NCI-H2081 (cell line): Measurements from ENCODE around the gene RGS19.
A peak's percentile ranks its signal among the peaks of the same experiment; 100 is the strongest.
"Not testable (repeated sequence)": the region's sequence is repeated elsewhere in the genome, so short reads cannot be mapped to it uniquely, and the experiment has no call there.

Experiments
- DNase-seq, 2 experiments: peaks; one replicate each; lab custom pipeline; 2025; lab: John Stamatoyannopoulos, UW

The RGS19 gene

DNA sequence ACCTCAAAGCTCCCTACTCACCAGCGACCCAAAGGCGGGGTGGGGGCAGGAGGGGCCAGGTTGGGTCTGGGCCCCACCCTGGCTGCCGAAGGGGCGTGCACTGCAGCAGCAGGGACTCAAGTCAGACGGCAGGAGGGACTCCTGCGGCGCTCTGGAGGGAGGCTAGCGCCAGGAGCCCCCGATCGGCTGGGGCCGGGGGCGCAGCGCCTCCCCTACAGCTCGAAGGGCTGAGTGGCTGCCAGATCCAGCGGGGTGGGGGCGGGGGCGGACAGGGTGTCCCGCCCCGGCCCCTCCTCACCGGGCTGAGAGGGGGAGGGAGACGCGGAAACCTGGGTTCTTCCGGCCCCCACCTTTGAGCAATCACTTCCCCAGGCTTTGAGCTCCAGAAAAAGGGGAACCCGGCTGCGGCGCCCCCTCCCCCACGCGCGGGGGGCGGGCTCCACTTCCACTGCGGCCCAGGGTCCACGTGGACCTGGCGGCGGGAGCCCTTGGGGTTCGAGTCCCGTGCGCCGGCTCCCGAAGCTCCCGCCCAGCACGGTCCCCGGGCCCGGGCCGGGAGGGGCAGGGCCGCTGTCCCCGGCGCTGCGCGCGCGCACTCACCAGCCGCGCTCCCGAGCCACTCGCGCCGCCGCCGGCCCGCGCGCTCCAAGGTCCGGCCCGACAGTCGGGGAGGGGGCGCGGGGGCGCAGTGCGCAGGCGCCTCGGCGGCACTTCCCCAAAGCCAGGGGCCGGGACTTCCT, at the start of gene RGS19:
RGS19 (minus strand) TSS at position 246 of the 740 bp plus-strand sequence. CDS start 2,632 bp downstream, outside the sequence.
- peak; percentile 72 for DNase-seq

- DNase-seq, result not testable (repeated sequence)
These were observed 44.2 kb upstream of the RGS19 start for GRCh38 chr20:64123517-64123916.

- DNase-seq, result not testable (repeated sequence)
These were observed 43.6 kb upstream of the RGS19 start for GRCh38 chr20:64122927-64123326.

DNA sequence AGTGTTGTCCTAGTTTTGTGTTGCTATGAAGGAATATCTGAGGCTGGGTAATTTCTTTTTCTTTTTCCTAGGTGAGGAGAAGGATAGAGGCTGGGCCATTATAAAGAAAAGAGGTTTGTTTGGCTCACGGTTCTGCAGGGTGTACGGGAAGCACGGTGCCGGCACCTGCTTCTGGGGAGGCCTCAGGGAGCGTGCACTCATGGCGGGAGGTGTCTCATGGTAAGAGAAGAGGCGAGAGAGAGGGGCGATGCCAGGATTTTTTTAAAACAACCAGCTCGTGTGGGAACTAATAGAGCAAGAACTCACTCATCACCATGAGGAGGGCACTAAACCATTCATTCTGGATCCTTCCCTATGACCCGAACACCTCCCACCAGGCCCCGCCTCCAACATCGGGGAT, 42.3 kb upstream of the RGS19 start:
- DNase-seq, result no peak

- no peak for DNase-seq
These were observed 40.5 kb upstream of the RGS19 start for GRCh38 chr20:64119681-64120341.

- DNase-seq, result no peak
These were observed 40.0 kb upstream of the RGS19 start for GRCh38 chr20:64119301-64119680.

DNA sequence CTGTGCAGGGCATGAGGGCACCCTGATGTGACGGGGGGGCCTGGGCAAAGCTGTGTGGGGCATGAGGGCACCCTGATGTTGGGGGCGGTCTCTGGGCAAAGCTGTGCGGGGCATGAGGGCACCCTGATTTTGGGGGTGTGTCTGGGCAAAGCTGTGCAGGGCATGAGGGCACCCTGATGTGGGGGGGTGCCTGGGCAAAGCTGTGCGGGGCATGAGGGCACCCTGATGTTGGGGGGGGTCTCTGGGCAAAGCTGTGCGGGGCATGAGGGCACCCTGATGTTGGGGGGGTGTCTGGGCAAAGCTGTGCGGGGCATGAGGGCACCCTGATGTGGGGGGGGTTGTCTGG, 38.1 kb upstream of the RGS19 start:
- not testable (repeated sequence) for DNase-seq

GRCh38 chr20:64116541-64117431, 37.5 kb upstream of the RGS19 start:
- DNase-seq, result no peak

DNA sequence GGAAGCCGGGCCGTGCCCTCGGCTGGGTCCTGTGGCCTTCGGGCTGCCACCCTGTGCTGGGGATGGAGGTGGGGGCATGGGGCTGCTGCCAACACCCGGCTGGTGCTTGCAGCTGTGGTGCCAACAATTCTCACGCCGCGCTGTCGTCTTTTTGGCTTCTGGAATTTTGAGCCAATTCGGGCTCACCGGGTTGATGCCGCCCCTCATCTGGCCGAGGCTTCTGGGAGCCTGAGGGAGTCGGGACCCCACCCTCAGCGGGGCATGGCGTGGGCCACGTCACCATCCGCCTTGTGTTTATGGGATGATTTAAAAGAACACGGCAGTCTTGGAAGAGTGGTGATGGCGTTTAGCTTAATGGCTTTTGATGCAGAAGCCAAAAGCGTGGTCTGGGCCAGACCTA, 36.7 kb upstream of the RGS19 start:
- no peak for DNase-seq

DNA sequence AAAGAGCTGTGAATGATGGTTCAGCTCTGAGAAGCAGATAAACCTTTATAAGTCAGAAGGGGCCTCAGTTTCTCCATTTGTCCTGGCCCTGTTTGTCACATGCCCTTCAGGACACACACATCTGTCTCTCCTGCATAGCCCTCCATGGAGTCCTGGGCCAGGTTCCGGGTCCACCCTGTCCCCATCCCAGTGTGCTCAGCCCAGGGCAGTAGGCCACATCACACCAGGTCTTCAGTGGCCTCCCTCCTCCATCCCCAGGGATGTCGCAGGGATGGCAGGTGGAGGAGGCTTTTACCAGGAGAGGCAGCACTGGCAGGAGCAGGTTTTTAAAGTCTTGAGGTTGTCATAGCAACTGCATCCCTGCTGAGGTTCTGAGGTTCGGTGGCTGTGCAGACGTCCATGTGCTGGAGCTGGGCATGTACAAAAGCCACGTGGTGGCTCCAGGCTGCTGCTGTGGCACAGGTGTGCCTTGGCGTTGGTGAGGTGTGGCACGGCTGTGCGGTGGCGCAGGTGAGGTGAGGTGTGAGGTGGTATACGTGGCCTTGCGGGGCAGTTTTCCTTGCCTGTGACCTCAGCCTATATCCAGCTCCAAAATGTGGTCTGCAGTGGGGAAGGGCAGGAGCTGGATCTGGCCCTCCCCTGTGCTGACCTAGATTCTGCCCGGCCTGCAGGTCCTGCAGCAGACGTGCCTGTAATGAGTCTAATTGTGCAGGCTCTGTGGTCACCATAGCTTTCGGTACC, 36.0 kb upstream of the RGS19 start:
- DNase-seq, result peak in 1 of 2 experiments; percentile 13

DNA sequence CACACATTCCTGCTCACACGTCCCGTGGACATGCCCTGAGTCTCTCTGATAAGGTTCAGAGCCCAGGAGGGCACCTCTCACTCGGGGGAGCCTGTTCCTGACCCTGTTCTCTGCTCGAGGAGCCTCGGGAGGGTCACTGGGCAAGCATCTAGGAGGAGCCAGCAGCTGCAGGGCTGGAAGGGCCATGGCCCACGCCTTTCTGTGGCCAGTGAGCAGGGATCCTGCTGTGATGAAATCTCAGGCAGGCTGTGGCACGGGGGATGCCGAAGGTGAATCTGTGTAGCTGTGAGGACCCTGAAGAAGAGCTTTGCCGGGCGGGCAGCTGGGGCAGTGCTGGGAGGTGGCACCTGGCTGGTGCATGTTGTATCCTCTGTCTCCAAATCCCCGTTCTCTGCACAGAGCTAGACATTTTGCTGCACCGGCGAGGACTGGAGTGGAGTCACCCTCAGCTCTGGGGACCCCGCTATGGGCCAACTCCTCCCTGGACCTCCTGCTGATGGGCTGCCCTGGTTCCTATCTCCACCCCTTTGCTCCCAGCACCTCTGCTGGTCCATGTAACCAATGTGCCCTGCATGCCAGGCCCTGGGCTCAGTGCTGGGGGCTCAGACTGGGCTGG, 35.1 kb upstream of the RGS19 start:
- DNase-seq, result no peak

DNA sequence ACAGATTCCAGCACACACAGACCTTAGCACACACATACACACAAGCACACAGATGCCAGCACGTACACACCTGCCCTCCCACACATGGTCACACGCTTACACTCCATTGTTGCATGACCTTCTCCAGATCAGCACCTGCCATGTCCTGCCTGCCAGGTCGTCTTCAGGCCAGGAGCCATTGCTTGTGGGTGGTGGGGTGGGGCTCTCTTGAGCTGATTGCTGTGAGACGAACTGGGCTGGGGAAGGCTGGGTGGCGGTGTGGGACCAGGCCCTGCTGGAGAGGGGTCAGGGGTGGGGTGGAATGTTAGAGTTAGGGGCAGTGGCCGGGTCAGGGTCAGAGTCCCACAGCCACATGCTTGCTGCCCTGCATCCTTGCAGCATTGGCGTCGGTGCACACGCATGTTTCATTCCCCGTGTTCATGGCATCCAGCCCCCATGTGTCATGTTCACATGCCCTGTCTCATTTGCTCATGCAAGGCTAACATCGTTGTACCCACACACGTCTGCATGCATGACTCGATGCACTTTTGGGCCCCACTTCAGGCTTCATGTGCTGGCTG, 34.6 kb upstream of the RGS19 start:
- DNase-seq, result no peak

- DNase-seq, result no peak
These were observed 34.1 kb upstream of the RGS19 start for GRCh38 chr20:64113444-64113775.

GRCh38 chr20:64112691-64113443, 33.5 kb upstream of the RGS19 start:
- DNase-seq, result no peak

- no peak for DNase-seq
These were observed 32.7 kb upstream of the RGS19 start for GRCh38 chr20:64111841-64112641.

DNA sequence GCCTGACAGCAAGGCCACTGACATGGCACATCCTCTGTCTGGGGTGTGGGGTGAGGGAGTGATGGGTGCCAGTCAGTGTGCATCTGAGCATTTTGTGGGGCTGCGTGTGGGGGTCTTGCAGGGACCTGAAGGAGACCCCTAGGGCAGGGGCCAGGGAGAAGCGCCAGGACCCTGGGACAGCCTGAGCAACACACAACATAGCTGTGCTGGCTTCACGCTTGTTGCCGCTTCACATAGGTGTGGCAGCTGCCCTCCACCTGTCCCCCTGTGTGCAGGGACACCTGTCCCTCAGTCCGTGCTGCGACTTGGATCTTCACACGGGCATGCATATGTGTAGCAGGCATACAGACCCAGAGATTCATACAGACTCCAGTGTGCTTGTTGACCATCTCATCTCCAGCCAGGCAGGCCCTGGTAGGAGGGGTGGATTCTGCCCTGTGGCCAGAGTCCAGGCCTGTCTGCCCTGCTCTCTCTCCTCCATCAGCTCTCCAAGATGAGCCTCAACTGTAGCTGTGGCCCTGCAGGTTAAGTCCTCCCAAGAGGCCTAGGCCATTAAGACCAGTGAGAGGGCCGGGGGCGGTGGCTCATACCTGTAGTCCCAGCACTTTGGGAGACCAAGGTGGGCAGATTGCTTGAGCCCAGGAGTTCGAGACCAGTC, 31.2 kb upstream of the RGS19 start:
- DNase-seq, result no peak

- no peak for DNase-seq
These were observed 30.6 kb upstream of the RGS19 start for GRCh38 chr20:64109831-64110391.

- DNase-seq, result no peak
These were observed 29.7 kb upstream of the RGS19 start for GRCh38 chr20:64108731-64109681.
